HG03354 (cell line): ENCODE data around the gene GATAD2B.

ENCODE experiments used
- ATAC-seq: cut with Tn5 transposase; IDR thresholded peaks from one replicate; pipeline ENCODE4 v1.9.1; 2021; ENCODE audit warnings: mild to moderate bottlenecking; ENCODE audit not compliant: unreplicated experiment, poor library complexity, severe bottlenecking

GATAD2B gene

GRCh38 chr1:153801028-153801625 is 121.6 kb downstream of the GATAD2B start:
- ATAC-seq: no peak

DNA sequence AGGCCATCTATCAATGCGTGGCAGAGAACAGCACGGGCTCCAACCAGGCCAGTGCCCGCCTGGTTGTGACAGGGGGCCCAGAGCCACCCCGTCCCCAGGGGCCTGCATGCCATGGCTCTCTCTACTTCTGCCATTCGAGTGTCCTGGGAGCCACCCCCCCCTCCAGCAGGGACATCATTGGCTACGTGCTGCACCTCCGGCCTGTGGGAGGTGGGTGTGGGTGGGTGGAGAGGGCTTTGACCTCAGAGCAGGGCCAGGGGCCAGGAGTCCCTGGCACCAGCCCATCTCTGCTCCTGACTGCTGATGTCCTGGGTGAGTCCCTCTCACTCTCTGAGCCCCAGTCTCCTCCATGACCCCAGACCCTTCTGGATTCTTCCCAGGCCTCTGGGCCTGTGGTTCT is 122.3 kb downstream of the GATAD2B start:
- ATAC-seq: no peak

GRCh38 chr1:153799566-153800465 is 123.0 kb downstream of the GATAD2B start:
- ATAC-seq: no peak

DNA sequence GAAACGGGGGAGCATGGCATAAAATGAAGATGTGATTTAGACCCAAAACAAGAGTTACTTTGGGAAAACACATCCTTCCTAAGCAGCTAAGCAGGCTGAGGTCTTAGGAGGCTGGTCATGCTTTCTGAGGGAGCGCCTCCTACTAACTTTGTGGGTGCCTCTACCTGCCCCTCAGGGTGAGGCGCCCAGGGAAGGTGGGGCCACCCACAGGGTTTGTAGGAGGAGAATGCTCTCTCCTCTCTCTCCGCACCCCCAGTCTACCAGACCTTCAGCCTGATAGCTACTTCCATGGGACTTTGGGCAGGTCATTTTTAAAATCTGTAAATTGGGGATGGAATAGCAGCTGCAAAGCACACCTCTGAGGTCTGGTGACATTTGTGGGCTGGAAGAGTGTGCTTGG is 123.8 kb downstream of the GATAD2B start:
- ATAC-seq: no peak

DNA sequence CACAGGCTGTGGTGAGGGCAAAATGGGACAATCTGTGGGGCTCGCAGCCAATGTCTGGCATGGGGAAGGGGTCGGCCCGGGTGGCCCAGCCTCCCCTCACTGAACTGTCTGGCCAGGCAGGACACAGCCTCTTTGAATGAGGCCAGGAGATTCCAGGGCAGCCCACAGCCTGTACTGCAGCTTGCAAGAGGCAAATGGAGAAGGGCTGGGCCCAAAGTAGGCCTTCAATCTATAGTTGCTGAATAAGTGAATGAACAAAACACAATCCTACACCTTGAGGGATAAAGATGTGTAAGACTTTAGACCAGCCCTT is 124.3 kb downstream of the GATAD2B start:
- ATAC-seq: no peak

GRCh38 chr1:153796786-153797659 is 125.7 kb downstream of the GATAD2B start:
- ATAC-seq: peak; percentile 59

GRCh38 chr1:153795934-153796785 is 126.6 kb downstream of the GATAD2B start:
- no peak for ATAC-seq

GRCh38 chr1:153795330-153795837 is 127.4 kb downstream of the GATAD2B start:
- no peak for ATAC-seq

DNA sequence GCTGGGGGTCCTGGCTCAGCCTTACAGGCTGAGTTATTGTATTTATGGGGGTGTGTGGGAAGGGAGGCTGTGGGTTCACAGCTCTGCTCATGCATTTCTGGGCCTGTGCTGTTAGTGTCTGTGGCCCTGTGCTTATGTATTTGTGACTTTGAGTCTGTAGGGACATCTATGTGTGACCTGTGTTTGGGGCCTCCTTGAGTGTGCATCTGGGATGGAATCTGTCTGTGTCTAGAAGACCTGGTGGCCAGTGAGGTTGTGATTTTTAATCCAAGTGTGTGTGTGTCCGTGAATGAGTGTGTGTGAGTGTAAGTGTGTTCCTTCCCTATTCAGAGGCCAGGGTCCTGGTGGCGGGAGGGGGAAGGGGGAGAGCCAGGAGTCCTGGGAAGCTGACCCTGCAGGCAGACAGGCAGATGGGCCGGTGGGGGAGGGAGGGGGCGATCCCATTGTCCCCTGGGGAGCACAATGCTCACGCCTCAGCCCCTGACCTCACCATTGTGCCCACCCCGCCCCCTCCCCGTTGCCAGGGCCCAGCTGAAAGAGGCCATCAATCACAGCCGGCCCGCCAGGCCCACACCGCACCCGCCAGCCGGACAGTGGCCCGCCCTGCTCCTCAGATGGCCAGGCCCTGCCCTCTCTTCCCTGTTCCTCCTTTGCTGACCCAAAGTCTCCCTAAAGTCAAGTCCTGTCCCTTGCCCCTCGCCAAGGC is 128.0 kb downstream of the GATAD2B start:
- ATAC-seq: no peak

DNA sequence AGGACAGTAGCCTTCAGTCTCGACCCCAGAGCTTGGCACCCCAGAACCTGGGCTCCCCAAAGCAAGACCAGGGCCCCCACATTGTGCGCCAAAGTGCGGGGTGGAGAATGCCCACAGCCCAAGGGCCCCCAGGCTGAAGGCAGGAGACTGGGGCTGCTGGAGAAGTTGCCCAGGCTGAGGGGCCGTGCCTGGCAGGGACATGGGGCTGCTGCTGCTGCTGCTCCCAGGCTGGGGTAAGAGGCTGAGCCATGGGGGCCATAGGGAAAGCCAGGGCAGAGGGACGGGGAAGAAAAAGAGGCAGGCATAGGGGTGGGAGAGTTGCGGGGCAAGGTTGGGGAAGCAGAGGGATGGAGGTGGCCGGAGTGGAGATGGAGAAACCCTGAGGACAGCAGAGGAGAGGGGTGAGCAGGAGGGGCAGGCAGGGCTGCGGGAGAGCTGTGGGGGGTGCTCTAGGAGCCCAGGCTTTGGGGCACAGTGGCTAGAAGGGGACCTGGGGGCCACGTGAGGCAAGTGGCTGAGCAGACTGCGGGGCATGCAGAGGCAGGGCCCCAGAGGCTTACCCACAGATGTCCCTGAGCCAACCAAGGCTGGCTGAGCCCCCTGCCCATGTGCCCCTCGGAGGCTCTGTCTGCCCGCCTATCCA is 128.7 kb downstream of the GATAD2B start:
- ATAC-seq: no peak

DNA sequence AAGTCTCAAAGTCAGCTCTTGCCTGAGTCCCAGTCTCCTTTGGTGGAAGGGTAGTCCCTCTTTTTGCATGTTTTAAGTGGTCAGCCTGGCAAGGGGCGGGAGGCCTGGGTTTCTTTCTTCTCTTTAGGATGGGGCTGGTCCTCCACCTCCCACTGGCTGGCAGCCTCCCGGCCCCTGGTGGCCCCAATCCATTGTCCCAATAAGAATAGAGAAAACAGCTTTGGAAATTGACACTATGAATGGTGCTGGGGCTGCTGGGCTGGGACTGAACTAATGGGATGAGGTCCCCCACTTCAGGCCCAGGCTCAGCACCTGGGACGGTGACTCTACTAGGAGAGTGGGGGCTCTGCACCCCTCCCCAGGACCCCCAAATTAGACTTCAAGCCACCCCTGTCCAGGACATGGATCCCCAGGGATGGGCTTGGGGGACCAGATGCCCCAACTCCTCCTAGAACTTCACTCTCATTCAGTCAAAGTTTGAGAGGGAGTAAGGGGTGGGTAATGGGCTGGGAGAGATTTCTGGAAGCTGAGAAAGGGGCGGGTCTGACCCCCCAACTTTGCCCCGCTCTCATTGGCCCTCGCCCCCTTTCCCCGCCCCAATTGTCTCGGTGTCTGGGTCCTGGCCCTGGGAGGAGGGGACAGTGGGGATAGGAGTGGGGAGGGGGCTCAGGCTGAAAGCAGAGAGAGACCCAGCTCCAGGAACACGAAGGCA is 129.4 kb downstream of the GATAD2B start:
- no peak for ATAC-seq

DNA sequence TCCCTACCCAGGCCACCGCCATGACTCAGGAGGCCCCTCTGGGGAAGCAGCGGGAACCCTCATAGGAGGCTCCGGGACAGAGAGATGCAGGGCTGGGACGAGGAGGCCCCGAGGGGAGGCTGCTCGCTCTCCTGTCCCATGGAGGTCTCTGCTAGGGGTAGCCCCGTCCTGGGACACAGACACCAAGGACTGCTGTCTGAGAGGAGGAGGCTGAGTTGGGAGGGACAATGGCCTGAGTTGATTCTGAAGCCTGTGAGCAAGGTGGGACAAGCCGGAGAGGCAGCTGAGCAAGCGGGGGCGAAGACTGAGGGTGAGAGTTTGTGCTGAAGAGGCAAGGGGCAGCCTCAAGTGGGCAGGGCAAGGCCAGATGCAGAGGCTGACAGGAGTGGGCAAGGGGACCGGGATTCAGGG is 130.1 kb downstream of the GATAD2B start:
- ATAC-seq: no peak

DNA sequence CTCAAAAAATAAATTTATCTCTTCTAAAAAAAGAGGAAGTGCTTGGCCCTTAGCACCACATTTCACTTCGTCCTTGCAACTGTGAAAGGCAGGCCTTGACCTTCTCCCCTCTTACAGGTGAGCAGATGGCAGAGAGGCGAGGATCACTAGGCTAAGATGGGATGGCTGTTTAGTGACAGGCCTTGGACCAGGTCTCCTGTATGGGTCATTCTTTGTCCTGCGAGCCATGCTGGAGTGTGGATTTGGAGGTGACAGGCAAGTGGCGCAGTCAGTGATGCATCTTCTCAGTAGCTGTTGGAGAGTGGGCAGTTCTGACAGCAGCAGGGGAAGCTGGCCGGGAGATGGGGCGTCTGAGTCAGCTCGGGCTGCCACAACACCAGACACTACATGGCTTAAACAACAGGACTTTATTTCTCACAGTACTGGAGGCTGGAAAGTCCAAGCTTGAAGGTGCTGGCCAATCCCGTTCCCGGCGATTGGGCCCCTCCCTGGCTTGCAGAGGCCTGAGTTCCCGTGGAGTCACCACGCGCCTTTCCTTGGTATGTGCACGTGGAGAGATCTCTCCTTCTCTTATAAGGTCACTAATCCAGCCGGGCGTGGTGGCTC is 131.0 kb downstream of the GATAD2B start:
- peak; percentile 12 for ATAC-seq

DNA sequence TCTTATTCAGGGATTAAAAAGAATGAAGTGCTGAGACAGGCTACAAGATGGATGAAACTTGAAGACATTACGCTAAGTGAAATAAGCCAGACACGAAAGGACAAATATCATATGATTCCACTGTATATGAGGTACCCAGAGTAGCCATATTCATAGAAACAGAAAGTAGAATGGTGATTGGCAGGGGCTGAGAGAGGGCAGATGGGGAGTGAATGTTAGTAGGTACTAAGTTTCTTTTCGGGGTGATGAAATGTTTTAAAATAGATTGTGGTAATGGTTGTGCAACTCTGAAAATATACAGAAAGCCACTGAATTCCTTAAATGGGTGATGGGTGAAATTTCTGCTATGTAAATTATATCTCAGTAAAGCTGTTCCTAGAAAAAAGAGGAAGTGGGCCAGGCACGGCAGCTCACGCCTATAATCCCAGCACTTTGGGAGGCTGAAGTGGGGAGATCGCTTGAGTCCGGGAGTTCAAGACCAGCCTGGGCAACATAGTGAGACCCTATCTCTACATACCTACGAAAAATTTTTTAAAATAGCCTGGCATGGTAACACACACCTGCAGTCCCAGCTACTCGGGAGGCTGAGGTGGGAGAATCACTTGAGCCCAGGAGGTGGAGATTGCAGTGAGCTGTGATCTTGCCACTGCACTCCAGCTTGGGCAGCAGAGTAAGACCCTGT is 131.7 kb downstream of the GATAD2B start:
- ATAC-seq: peak; percentile 93

DNA sequence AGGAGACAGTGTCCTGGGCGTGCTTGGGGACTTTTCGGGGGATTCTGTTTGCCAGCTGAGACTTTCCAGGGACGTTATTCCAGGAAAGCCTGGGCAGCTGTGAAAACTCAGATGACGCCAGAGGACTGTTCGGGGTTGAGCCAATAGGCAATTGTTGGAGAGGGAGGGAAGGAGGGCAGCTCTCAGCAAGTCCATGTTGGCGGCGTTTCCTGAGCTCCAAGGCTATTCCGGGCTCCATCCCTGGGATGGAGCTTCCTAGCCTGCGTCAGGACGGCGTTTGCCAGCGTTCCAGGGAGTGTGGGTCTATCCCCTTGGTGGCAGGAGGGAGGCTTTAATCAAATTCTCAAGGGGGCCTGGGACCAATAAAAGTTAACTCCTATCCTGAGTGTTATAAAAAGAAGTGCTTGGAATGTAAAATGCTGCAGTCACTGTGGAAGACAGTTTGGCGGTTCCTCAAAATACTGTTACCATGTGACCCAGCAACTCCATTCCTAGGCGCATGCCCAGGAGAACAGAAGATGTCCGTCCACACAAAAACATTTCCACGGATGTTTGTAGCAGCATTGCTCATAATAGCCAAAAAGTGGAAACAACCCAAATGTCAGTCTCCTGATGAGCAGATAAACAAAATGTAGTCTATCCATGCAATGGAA is 132.3 kb downstream of the GATAD2B start:
- ATAC-seq: no peak

DNA sequence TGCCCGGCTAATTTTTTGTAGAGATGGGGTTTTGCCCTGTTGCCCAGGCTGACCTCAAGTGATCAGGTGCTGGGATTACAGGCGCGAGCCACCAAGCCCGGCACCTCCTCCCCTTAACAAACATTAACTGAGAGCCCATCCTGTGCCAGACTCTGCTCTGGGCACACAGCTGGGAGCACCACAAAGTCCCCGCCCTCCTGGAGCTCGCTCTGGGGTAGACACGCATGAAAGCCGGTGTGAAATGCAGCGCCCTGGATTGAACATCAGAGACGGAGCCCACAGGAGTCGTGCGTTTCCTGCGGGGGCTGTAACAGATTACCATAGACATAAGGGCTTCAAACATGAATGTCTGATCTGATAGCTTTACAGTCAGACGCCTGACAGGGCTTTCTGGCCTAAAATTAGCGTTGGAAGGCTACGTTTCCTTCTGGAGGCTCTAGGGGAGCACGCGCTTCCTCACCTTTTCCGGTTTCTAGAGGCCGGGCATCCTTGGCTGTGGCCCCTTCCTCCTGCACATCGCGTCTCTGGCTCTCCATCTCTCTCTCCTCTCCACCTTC is 133.2 kb downstream of the GATAD2B start:
- no peak for ATAC-seq
